ENCODE results near the gene TENM4. TPM values are rescaled to one million over a fixed set of nuclear protein-coding genes. Genes with fewer than 3 reads are reported as not detected.
A peak's percentile ranks its signal among the peaks of the same experiment; 100 is the strongest.

Gene TENM4
- total and polyA plus RNA-seq, 2 of the 13 experiments (the other 11 are each of a cell fraction or from before 2014, with no cell fraction given) = not detected

DNA sequence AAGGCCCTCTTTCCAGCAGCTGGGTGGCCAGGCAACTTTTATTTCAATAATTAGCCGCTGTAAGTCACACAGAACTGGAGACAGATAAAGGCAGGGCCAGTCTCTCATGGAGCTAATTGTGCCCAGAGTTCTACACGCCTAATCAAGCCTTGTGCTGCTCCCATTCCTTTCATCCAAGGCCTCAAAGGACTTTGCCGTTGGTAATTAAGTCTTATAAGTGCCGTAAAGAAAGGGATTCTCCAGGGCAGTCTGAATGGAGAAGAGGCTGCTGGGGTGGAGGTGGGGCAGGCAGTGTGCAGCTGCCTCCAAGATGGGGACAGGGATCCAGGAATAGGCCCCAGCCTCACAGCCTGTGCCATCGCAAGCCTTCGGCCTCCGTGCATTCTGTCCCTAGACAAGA, 357.9 kb downstream of the TENM4 start:
- Histone ChIP-seq H3K4me1 (ENCODE audit: insufficient read depth, low read length) (peaks cover 16% of the 10 kb centered on the region), H3K27me3 (ENCODE audit: control insufficient read depth in 1 of 2, insufficient read depth in 2 of 2, low read length in 2 of 2) (peaks cover 0 to 2% of the 10 kb centered on the region in 2 experiments; a peak in 1 of 5 replicates), H3K4me2 (ENCODE audit: low read depth, low read length) (no peak overlapping the region), H3K36me3 (replicated peaks in 1 of 2; ENCODE audit: control insufficient read depth in 1 of 2, insufficient read depth in 2 of 2, low read length in 2 of 2) (no peaks in the 10 kb centered on the region), H3K4me3 (replicated peaks in 1 of 3; ENCODE audit: insufficient read depth in 1 of 3, low read depth in 2 of 3, low read length in 3 of 3) (no peak overlapping the region), H4K20me1 (ENCODE audit: insufficient read depth, low read length) (no peaks in the 10 kb centered on the region), H3K79me2 (ENCODE audit: insufficient read depth, low read length) (no peaks in the 10 kb centered on the region), H2AFZ (ENCODE audit: low read length) (no peak overlapping the region), H3K9ac (ENCODE audit: insufficient read depth, low read depth, low read length) (no peak overlapping the region), H3K27ac (ENCODE audit: extremely low read length, insufficient read depth, low read length) (no peak overlapping the region), H3K9me3 (ENCODE audit: low read length) (no peaks in the 10 kb centered on the region)
- no peak for FAIRE-seq
- no TSS peak for BruUV-seq (replicated peaks)
- TF ChIP-seq ZNF275 (CRISPR knock-in tag; IDR thresholded peaks at IDR 0.05; ENCODE audit: borderline replicate concordance) (no peak), NFE2 (CRISPR knock-in tag; IDR thresholded peaks at IDR 0.05) (no peak), PAX8 (CRISPR knock-in tag; IDR thresholded peaks at IDR 0.05; ENCODE audit: borderline replicate concordance) (no peak), MAF1 (CRISPR knock-in tag; IDR thresholded peaks at IDR 0.05; ENCODE audit: borderline replicate concordance) (no peak), HDAC6 (IDR thresholded peaks at IDR 0.05; ENCODE audit: low read depth, low read length) (no peak)
- ChIA-PET POLR2A (no interaction called here), CTCF (ENCODE audit: low intra/inter-chr PET ratio, low total read pairs) (no interaction called here)
- no peak for ATAC-seq
- no peak for DNase-seq (ENCODE audit: low spot score)
- WGBS (ENCODE audit: low lambda C conversion rate) = 45% methylated on average over 4 of the region's 7 CpGs
- in situ Hi-C loops (cut with HindIII; ENCODE audit: extremely low pct_ligation_motif_present, low pct_unique_long_range_greater_than_20kb) (no loop called here), intact Hi-C loops (cut with micrococcal nuclease; ENCODE audit: unreplicated experiment) (no loop called here)

- no peak overlapping the region for H3K27ac ChIP-seq (ENCODE audit: extremely low read length, insufficient read depth, low read length)
- CTCF ChIA-PET (ENCODE audit: low intra/inter-chr PET ratio, low total read pairs) = no interaction called here
- no peak for TF ChIP-seq HDAC1 (CRISPR knock-in tag; IDR thresholded peaks at IDR 0.05)
- peak; percentile 67 for TF ChIP-seq ZNF629 (CRISPR knock-in tag; conservative IDR thresholded peaks at IDR 0.05)
- BruUV-seq (replicated peaks) = no TSS peak
- H2AFZ ChIP-seq (ENCODE audit: low read length) = no peak overlapping the region
- DNase-seq (ENCODE audit: low spot score) (no peak), ATAC-seq (no peak), FAIRE-seq (no peak)
- H3K9me3 ChIP-seq (ENCODE audit: low read length) = no peaks in the 10 kb centered on the region
- peaks cover 9% of the 10 kb centered on the region for H3K4me1 ChIP-seq (ENCODE audit: insufficient read depth, low read length)
- no peak overlapping the region for H3K9ac ChIP-seq (ENCODE audit: insufficient read depth, low read depth, low read length)
- H3K4me3 ChIP-seq (replicated peaks in 1 of 3; ENCODE audit: insufficient read depth in 1 of 3, low read depth in 2 of 3, low read length in 3 of 3) = no peak overlapping the region
- H3K79me2 ChIP-seq (ENCODE audit: insufficient read depth, low read length) = no peaks in the 10 kb centered on the region
- H3K4me2 ChIP-seq (ENCODE audit: low read depth, low read length) = no peak overlapping the region
- intact Hi-C loops (cut with micrococcal nuclease; ENCODE audit: unreplicated experiment) = no loop called here
- H4K20me1 ChIP-seq (ENCODE audit: insufficient read depth, low read length) = no peaks in the 10 kb centered on the region
- POLR2A ChIA-PET = no interaction called here
- WGBS (ENCODE audit: low lambda C conversion rate) = 36% methylated on average over 4 of the region's 4 CpGs
- no peaks in the 10 kb centered on the region for H3K36me3 ChIP-seq (replicated peaks in 1 of 2; ENCODE audit: control insufficient read depth in 1 of 2, insufficient read depth in 2 of 2, low read length in 2 of 2)
- in situ Hi-C loops (cut with HindIII; ENCODE audit: extremely low pct_ligation_motif_present, low pct_unique_long_range_greater_than_20kb) = no loop called here
- peaks cover 0 to 2% of the 10 kb centered on the region in 2 experiments; a peak in 1 of 5 replicates for H3K27me3 ChIP-seq (ENCODE audit: control insufficient read depth in 1 of 2, insufficient read depth in 2 of 2, low read length in 2 of 2)
Measured at GRCh38 chr11:79082280-79082679, 358.6 kb downstream of the TENM4 start.

Data from HepG2 (cell line).